Natural killer cell (primary cell): ENCODE results near the gene FITM2. TPM values are rescaled to one million over a fixed set of nuclear protein-coding genes. Genes with fewer than 3 reads are reported as not detected.
"Not testable (repeated sequence)": the region's sequence is repeated elsewhere in the genome, so short reads cannot be mapped to it uniquely, and the experiment has no call there.

ENCODE experiments used
- ATAC-seq, 3 donors: fragments of 150-1000 bp in 2 of 3; fragments of 200-7000 bp in 1 of 3; cut with Tn5 transposase; 1 replicate in 1 of 3; 2 replicates in 2 of 3; pipeline ENCODE4 v1.10.0; 2021; ENCODE audit warnings: mild to moderate bottlenecking in 2 of 3, moderate library complexity in 2 of 3
- DNase-seq, 2 donors: peaks; one replicate each; pipeline versions ENCODE4 v3.0.0 to v3.0.0-alpha.2; 2013 to 2021; ENCODE audit warnings: mixed read lengths in 1 of 2
- H3K27ac ChIP-seq: one replicate; pipeline ENCODE4 v1.5.1; 2013; ENCODE audit warnings: mild to moderate bottlenecking, low read length
- H3K27me3 ChIP-seq: one replicate; pipeline ENCODE4 v1.6.1; 2013; ENCODE audit warnings: low read length; ENCODE audit not compliant: control insufficient read depth, insufficient read depth
- H3K36me3 ChIP-seq: one replicate; pipeline ENCODE4 v1.6.1; 2013; ENCODE audit warnings: low read length; ENCODE audit not compliant: control insufficient read depth, insufficient read depth
- H3K4me1 ChIP-seq: one replicate; pipeline ENCODE4 v1.6.1; 2013; ENCODE audit warnings: low read length; ENCODE audit not compliant: control insufficient read depth, insufficient read depth
- H3K4me3 ChIP-seq: one replicate; pipeline ENCODE4 v1.5.1; 2013; ENCODE audit warnings: low read length
- H3K9me3 ChIP-seq: one replicate; pipeline ENCODE4 v1.6.1; 2013; ENCODE audit warnings: low read length; ENCODE audit not compliant: control insufficient read depth, insufficient read depth
- H3K27ac Mint-ChIP-seq, 2 donors: one replicate each; pipeline ENCODE4 v1.8.0; 2022; ENCODE audit warnings: mild to moderate bottlenecking in 2 of 2, mixed read lengths in 2 of 2, moderate library complexity in 1 of 2
- H3K27me3 Mint-ChIP-seq, 2 donors: one replicate each; pipeline ENCODE4 v1.8.0; 2022; ENCODE audit warnings: low read depth in 2 of 2, mixed read lengths in 2 of 2
- H3K36me3 Mint-ChIP-seq: one replicate; pipeline ENCODE4 v1.8.0; 2022; ENCODE audit warnings: mixed read lengths
- H3K4me1 Mint-ChIP-seq, 2 donors: one replicate each; pipeline ENCODE4 v1.8.0; 2022; ENCODE audit warnings: mixed read lengths in 2 of 2
- H3K4me3 Mint-ChIP-seq: one replicate; pipeline ENCODE4 v1.8.0; 2022; ENCODE audit warnings: mild to moderate bottlenecking, moderate library complexity, mixed read lengths
- H3K9me3 Mint-ChIP-seq, 2 donors: one replicate each; pipeline ENCODE4 v1.8.0; 2022; ENCODE audit warnings: mixed read lengths in 2 of 2
- CTCF ChIP-seq: fragments of 200-600 bp; IDR thresholded peaks from one replicate; pipeline ENCODE4 v1.8.0; 2022; ENCODE audit warnings: antibody characterized with exemption
- WGBS: methylation state at CpG from one replicate; pipeline ENCODE4 v1.1.7; 2013; ENCODE audit warnings: missing lambda C conversion rate; ENCODE audit not compliant: insufficient coverage; 5-methylcytosine and 5-hydroxymethylcytosine counted together
- intact Hi-C: fragments of 100-400 bp; cut with micrococcal nuclease; formaldehyde crosslinking; loops from one replicate; pipeline ENCODE4 v1.14.2; 2022
- total RNA-seq, 4 donors: library from RNA; stranded (reverse); fragments of 120-200 nt in 1 of 4; gene quantifications; one replicate each; pipeline versions ENCODE4 v1.2.3 to v1.2.4, GENCODE V29; 2013 to 2022

FITM2 gene
- total RNA-seq, 3 donors from 2014 or later (not counting 1 experiment from before 2014, with no cell fraction given): 3.7 to 6.0 (median 3.9) TPM

GRCh38 chr20:44331201-44331600, 20.2 kb upstream of the FITM2 start:
- no peaks in the 10 kb centered on the region for H3K4me1 Mint-ChIP-seq
- H3K4me1 ChIP-seq: no peaks in the 10 kb centered on the region
- ATAC-seq (no peak), DNase-seq (no peak)
- no peaks in the 10 kb centered on the region for H3K36me3 ChIP-seq
- no peak overlapping the region for H3K27ac ChIP-seq
- H3K4me3 ChIP-seq: no peak overlapping the region
- H3K4me3 Mint-ChIP-seq: no peak overlapping the region
- H3K27me3 ChIP-seq: peaks cover 5% of the 10 kb centered on the region
- H3K36me3 Mint-ChIP-seq: no peaks in the 10 kb centered on the region
- intact Hi-C loops: no loop called here
- WGBS: 94% methylated on average over 2 of the region's 2 CpGs
- TF ChIP-seq CTCF: no peak
- no peaks in the 10 kb centered on the region for H3K9me3 Mint-ChIP-seq
- peaks cover 23 to 38% of the 10 kb centered on the region in 2 donors for H3K27me3 Mint-ChIP-seq
- no peak overlapping the region for H3K27ac Mint-ChIP-seq
- no peaks in the 10 kb centered on the region for H3K9me3 ChIP-seq

- Histone ChIP-seq H3K4me3 (no peak overlapping the region), H3K36me3 (no peaks in the 10 kb centered on the region), H3K27ac (no peak overlapping the region), H3K9me3 (no peaks in the 10 kb centered on the region), H3K4me1 (no peaks in the 10 kb centered on the region), H3K27me3 (peaks cover 5% of the 10 kb centered on the region)
- Mint-ChIP-seq H3K4me3 (no peak overlapping the region), H3K4me1 (no peaks in the 10 kb centered on the region), H3K36me3 (no peaks in the 10 kb centered on the region), H3K27me3 (peaks cover 17 to 40% of the 10 kb centered on the region in 2 donors), H3K9me3 (no peaks in the 10 kb centered on the region), H3K27ac (no peak overlapping the region)
- intact Hi-C loops: no loop called here
- 90% methylated on average over 2 of the region's 4 CpGs for WGBS
- DNase-seq (no peak), ATAC-seq (no peak)
- TF ChIP-seq CTCF: no peak
Measured at GRCh38 chr20:44328428-44328827, 17.4 kb upstream of the FITM2 start.

DNA sequence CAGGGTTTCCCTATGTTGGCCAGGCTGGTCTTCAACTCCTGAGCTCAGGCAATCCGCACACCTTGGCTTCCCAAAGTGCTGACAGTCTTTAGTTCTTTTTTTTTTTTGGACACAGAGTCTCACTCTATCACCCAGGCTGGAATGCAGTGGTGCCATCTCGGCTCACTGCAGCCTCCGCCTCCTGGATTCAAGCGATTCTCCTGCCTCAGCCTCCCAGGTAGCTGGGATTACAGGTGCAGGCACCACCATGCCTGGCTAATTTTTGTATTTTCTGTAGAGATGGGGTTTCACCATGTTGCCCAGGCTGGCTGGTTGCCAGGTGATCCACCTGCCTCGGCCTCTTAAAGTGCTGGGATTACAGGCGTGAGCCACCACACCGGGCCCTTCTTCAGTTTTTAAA, 16.7 kb upstream of the FITM2 start:
- DNase-seq, H3K27ac ChIP-seq, H3K27ac Mint-ChIP-seq, ATAC-seq, H3K4me1 Mint-ChIP-seq, H3K9me3 ChIP-seq, H3K4me3 ChIP-seq, H3K36me3 Mint-ChIP-seq, intact Hi-C loops, H3K36me3 ChIP-seq, H3K27me3 ChIP-seq, H3K9me3 Mint-ChIP-seq, H3K4me1 ChIP-seq: not testable (repeated sequence)
- Mint-ChIP-seq H3K4me3 (peak overlapping the region; percentile 29), H3K27me3 (peaks cover 16 to 38% of the 10 kb centered on the region in 2 donors)
- WGBS: 94% methylated on average over 7 of the region's 7 CpGs

DNA sequence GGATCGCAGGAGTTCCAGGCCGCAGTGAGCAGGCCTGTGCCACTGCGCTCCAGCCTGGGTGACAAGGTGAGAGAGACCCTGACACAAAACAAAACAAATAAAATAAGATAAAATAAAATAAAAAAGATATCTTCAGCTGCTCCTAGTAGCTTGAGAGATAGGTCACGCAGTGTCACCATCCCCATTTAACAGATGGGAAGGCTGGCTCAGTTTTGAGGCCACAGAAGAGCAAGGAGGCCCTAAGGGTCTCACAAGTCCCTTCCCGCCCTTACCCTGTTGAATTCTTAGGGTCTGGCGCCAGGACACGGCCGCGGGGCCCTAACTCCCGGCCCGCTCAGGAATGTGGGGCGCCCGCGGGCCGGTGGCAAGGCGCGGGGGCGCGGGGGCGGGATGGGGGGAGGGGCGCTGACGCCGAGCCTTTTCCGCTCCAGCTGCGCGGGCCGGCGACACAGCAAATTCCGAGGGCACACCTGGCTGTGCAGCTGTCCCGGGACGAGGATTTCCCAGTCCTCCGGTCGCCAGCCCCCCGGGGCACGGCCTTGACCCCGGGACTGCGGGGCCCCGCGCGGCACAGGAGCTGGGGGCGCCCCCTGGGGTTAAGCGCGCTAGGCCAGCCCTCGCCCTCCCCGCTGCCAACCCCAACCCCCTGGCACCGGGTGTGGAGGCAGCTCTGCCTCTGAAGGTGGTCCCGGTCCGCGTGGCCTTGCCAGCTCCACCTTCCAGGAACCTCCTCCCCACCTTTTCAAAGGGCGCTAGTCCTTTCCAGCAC, 15.6 kb upstream of the FITM2 start:
- no peak for ATAC-seq
- TF ChIP-seq CTCF: no peak
- Mint-ChIP-seq H3K4me3 (no peak overlapping the region), H3K27me3 (peaks cover 16 to 37% of the 10 kb centered on the region in 2 donors), H3K4me1 (no peaks in the 10 kb centered on the region), H3K9me3 (no peaks in the 10 kb centered on the region), H3K27ac (no peak overlapping the region), H3K36me3 (no peaks in the 10 kb centered on the region)
- WGBS: 8% methylated on average over 48 of the region's 50 CpGs
- Histone ChIP-seq H3K27me3 (peaks cover 5% of the 10 kb centered on the region), H3K9me3 (no peaks in the 10 kb centered on the region), H3K36me3 (no peaks in the 10 kb centered on the region), H3K27ac (no peak overlapping the region), H3K4me3 (no peak overlapping the region), H3K4me1 (no peaks in the 10 kb centered on the region)
- DNase-seq: peak in 1 of 2 donors; percentile 33
- intact Hi-C loops: no loop called here
